Vagina (tissue), 2 donors: ENCODE results near the gene KIAA0232.

ENCODE experiments used
- POLR2A ChIP-seq, 2 donors: fragments of 450-650 bp; IDR thresholded peaks; one replicate each; pipeline ENCODE4 v1.6.1; 2017; ENCODE audit warnings: antibody characterized with exemption in 2 of 2, mild to moderate bottlenecking in 2 of 2, moderate library complexity in 2 of 2
- TF ChIP-seq, protein P1 (sequence below), 3 experiments: fragments of 450-650 bp in 2 of 3; fragments of 200-600 bp in 1 of 3; sonication (generic) in 1 of 3; IDR thresholded peaks; one replicate each; pipeline ENCODE4 v1.5.1; 2017 to 2019; ENCODE audit warnings: antibody characterized with exemption in 3 of 3, mild to moderate bottlenecking in 2 of 3, moderate library complexity in 2 of 3

DNA sequence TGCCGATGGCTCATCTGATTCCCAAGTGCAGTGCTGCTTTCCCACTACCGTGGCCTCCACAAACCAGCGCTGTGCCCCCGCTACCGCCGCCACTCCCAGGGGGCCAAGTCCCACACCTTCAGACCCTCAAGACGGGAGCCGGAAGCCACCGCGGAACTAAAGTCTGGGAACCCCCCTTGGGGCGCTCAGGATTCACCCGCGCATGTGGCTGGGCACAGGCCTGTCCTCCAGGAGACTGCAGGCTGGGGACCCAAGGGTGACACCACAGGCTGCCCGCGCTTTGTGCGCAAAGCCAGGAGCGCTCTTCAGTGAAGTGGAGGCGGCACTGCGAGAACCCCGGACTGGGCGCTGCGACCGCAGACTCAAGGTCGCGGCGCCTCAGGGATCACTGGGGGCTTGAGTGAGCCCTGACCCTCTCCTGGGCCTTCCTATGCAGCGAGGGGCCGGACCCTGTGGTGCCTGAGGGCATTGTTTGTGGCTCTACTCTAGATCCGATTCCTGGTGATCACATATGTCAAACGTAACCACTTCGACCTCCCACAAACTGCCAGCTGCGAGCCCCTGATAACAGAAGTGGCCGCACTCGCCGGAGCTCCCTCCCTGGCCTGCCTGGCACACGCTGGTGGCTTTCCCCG, 106.7 kb downstream of the KIAA0232 start:
- TF ChIP-seq, protein P1, sequence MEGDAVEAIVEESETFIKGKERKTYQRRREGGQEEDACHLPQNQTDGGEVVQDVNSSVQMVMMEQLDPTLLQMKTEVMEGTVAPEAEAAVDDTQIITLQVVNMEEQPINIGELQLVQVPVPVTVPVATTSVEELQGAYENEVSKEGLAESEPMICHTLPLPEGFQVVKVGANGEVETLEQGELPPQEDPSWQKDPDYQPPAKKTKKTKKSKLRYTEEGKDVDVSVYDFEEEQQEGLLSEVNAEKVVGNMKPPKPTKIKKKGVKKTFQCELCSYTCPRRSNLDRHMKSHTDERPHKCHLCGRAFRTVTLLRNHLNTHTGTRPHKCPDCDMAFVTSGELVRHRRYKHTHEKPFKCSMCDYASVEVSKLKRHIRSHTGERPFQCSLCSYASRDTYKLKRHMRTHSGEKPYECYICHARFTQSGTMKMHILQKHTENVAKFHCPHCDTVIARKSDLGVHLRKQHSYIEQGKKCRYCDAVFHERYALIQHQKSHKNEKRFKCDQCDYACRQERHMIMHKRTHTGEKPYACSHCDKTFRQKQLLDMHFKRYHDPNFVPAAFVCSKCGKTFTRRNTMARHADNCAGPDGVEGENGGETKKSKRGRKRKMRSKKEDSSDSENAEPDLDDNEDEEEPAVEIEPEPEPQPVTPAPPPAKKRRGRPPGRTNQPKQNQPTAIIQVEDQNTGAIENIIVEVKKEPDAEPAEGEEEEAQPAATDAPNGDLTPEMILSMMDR (IDR thresholded peaks at IDR 0.05), result no peak
- TF ChIP-seq POLR2A (IDR thresholded peaks at IDR 0.05), result no peak
